GM23248 (cell line): ENCODE results near the gene ACTR3C. TPM values are rescaled to one million over a fixed set of nuclear protein-coding genes. Genes with fewer than 3 reads are reported as not detected.

Experiments used
- DNase-seq: peaks from one replicate; pipeline ENCODE4 v3.0.0-alpha.2; 2015
- H2AFZ ChIP-seq: fragments of 200-600 bp; sonication (generic); 2 replicates; pipeline ENCODE4 v1.6.1; 2016; ENCODE audit warnings: antibody characterized with exemption
- H3F3A ChIP-seq: fragments of 200-600 bp; sonication (generic); 2 replicates; pipeline ENCODE4 v1.6.1; 2016; ENCODE audit warnings: mild to moderate bottlenecking, antibody characterized with exemption, mixed run types; ENCODE audit not compliant: insufficient read depth
- H3K27ac ChIP-seq: fragments of 200-600 bp; sonication (generic); 2 replicates; pipeline ENCODE4 v1.5.1; 2016; ENCODE audit warnings: mild to moderate bottlenecking
- H3K27me3 ChIP-seq: fragments of 200-600 bp; sonication (generic); replicated peaks from 2 replicates; pipeline ENCODE4 v1.6.1; 2016; ENCODE audit warnings: mild to moderate bottlenecking; ENCODE audit not compliant: insufficient read depth
- H3K36me3 ChIP-seq: fragments of 200-600 bp; sonication (generic); 2 replicates; pipeline ENCODE4 v1.6.1; 2016; ENCODE audit warnings: low read depth, mild to moderate bottlenecking
- H3K4me1 ChIP-seq: fragments of 200-600 bp; sonication (generic); 2 replicates; pipeline ENCODE4 v1.6.1; 2016; ENCODE audit warnings: mild to moderate bottlenecking; ENCODE audit not compliant: insufficient read depth
- H3K4me2 ChIP-seq: fragments of 200-600 bp; sonication (generic); one replicate; pipeline ENCODE4 v1.6.1; 2016; ENCODE audit warnings: mild to moderate bottlenecking; ENCODE audit not compliant: unreplicated experiment
- H3K4me3 ChIP-seq: fragments of 200-600 bp; sonication (generic); 2 replicates; pipeline ENCODE4 v1.5.1; 2016; ENCODE audit warnings: mild to moderate bottlenecking
- H3K79me2 ChIP-seq: fragments of 200-600 bp; sonication (generic); 2 replicates; pipeline ENCODE4 v1.6.1; 2016; ENCODE audit warnings: mild to moderate bottlenecking; ENCODE audit not compliant: insufficient read depth
- H3K9ac ChIP-seq: fragments of 200-600 bp; sonication (generic); 2 replicates; pipeline ENCODE4 v1.6.1; 2016; ENCODE audit warnings: mild to moderate bottlenecking
- H3K9me2 ChIP-seq: fragments of 200-600 bp; sonication (generic); 2 replicates; pipeline ENCODE4 v1.6.1; 2016; ENCODE audit warnings: mixed run types, mild to moderate bottlenecking, moderate library complexity; ENCODE audit not compliant: insufficient read depth
- H3K9me3 ChIP-seq: fragments of 200-600 bp; sonication (generic); one replicate; pipeline ENCODE4 v1.6.1; 2017; ENCODE audit warnings: low read depth
- H4K20me1 ChIP-seq: fragments of 200-600 bp; sonication (generic); 2 replicates; pipeline ENCODE4 v1.6.0; 2016; ENCODE audit not compliant: insufficient read depth
- EZH2 ChIP-seq: fragments of 200-600 bp; sonication (generic); IDR thresholded peaks from 2 replicates; pipeline ENCODE4 v1.6.1; 2018; ENCODE audit warnings: antibody characterized with exemption, mild to moderate bottlenecking; ENCODE audit not compliant: insufficient read depth, poor library complexity, severe bottlenecking
- EZH2phosphoT487 ChIP-seq: fragments of 200-600 bp; sonication (generic); IDR thresholded peaks from 2 replicates; pipeline ENCODE4 v1.6.1; 2018; ENCODE audit warnings: antibody characterized with exemption, moderate library complexity, mild to moderate bottlenecking, low read depth; ENCODE audit not compliant: insufficient read depth
- WGBS, 2 experiments: methylation state at CpG; one replicate each; pipeline ENCODE4 v1.1.6; 2015 to 2017; ENCODE audit warnings: low lambda C conversion rate in 2 of 2, low coverage in 1 of 2; ENCODE audit errors: missing lambda C conversion rate in 2 of 2; 5-methylcytosine and 5-hydroxymethylcytosine counted together
- in situ Hi-C: fragments of 300-500 bp; cut with MboI; formaldehyde crosslinking; loops from 2 replicates; pipeline ENCODE4 v1.15.0; 2020
- polyA plus RNA-seq: library from polyadenylated mRNA; unstranded; fragments of >200 nt; fragmentation: Nextera tagmentation; extraction: Ambion mirVana; gene quantifications from 2 replicates; pipeline ENCODE4 v1.2.1, GENCODE V29; 2016
- total RNA-seq: library from RNA; depleted of rRNA; stranded (reverse); fragments of >200 nt; shearing (Covaris generic); gene quantifications from 2 replicates; pipeline ENCODE4 v1.2.3, GENCODE V29; 2014

Gene ACTR3C
- total and polyA plus RNA-seq, 2 experiments from 2014 or later: not detected

GRCh38 chr7:150339409-150339809, 16.1 kb upstream of the ACTR3C start:
- no peaks in the 10 kb centered on the region for H4K20me1 ChIP-seq
- no peak overlapping the region for H2AFZ ChIP-seq
- no peaks in the 10 kb centered on the region for H3K9me3 ChIP-seq
- no peak overlapping the region for H3K9ac ChIP-seq
- no peak for DNase-seq
- no peaks in the 10 kb centered on the region for H3K9me2 ChIP-seq
- H3K36me3 ChIP-seq: no peaks in the 10 kb centered on the region
- TF ChIP-seq EZH2 (no peak), EZH2phosphoT487 (no peak)
- 74 to 75% methylated on average over 9 of the region's 9 CpGs for WGBS, 2 experiments
- in situ Hi-C loops: no loop called here
- no peaks in the 10 kb centered on the region for H3F3A ChIP-seq
- H3K27ac ChIP-seq: no peak overlapping the region
- H3K4me3 ChIP-seq: no peak overlapping the region
- 0 out of 2 replicates have a peak, but pooled peaks cover 4% of the 10 kb centered on the region for H3K4me1 ChIP-seq
- H3K79me2 ChIP-seq: no peaks in the 10 kb centered on the region
- H3K4me2 ChIP-seq: no peak overlapping the region
- peaks cover 26% of the 10 kb centered on the region for H3K27me3 ChIP-seq

- no peak overlapping the region for H3K27ac ChIP-seq
These were observed 15.0 kb upstream of the ACTR3C start for GRCh38 chr7:150338166-150338829.

GRCh38 chr7:150337659-150338081, 14.3 kb upstream of the ACTR3C start:
- in situ Hi-C loops: no loop called here
- H3K4me3 ChIP-seq: no peak overlapping the region

More at GRCh38 chr7:150338166-150338829, 15.0 kb upstream of the ACTR3C start:
- Histone ChIP-seq H2AFZ (no peak overlapping the region), H4K20me1 (no peaks in the 10 kb centered on the region), H3K79me2 (no peaks in the 10 kb centered on the region), H3K9me3 (no peaks in the 10 kb centered on the region), H3K9me2 (no peaks in the 10 kb centered on the region), H3K36me3 (no peaks in the 10 kb centered on the region), H3F3A (no peaks in the 10 kb centered on the region), H3K4me1 (0 out of 2 replicates have a peak, but pooled peaks cover 4% of the 10 kb centered on the region), H3K4me3 (no peak overlapping the region), H3K4me2 (no peak overlapping the region), H3K9ac (no peak overlapping the region), H3K27me3 (peaks cover 22% of the 10 kb centered on the region)
- TF ChIP-seq EZH2 (no peak), EZH2phosphoT487 (no peak)
- DNase-seq: no peak
- 53 to 60% methylated on average over 11 of the region's 11 CpGs for WGBS, 2 experiments
- in situ Hi-C loops: no loop called here

GRCh38 chr7:150337179-150337578, 13.8 kb upstream of the ACTR3C start:
- H3K4me3 ChIP-seq: no peak overlapping the region
- H3F3A ChIP-seq: no peaks in the 10 kb centered on the region
- H4K20me1 ChIP-seq: no peaks in the 10 kb centered on the region
- no peaks in the 10 kb centered on the region for H3K36me3 ChIP-seq
- WGBS, 2 experiments: 90 to 94% methylated on average over 16 to 18 of the region's 18 CpGs
- no peak overlapping the region for H3K9ac ChIP-seq
- no peak overlapping the region for H3K27ac ChIP-seq
- H3K4me2 ChIP-seq: no peak overlapping the region
- no peak overlapping the region for H2AFZ ChIP-seq
- DNase-seq: no peak
- H3K9me3 ChIP-seq: no peaks in the 10 kb centered on the region
- H3K4me1 ChIP-seq: 0 out of 2 replicates have a peak, but pooled peaks cover 4% of the 10 kb centered on the region
- no peaks in the 10 kb centered on the region for H3K9me2 ChIP-seq
- in situ Hi-C loops: no loop called here
- H3K79me2 ChIP-seq: no peaks in the 10 kb centered on the region
- TF ChIP-seq EZH2phosphoT487: no peak
- no peak for TF ChIP-seq EZH2
- H3K27me3 ChIP-seq: peaks cover 11% of the 10 kb centered on the region

More at GRCh38 chr7:150337659-150338081, 14.3 kb upstream of the ACTR3C start:
- H3K27me3 ChIP-seq: peaks cover 16% of the 10 kb centered on the region
- no peaks in the 10 kb centered on the region for H3K9me2 ChIP-seq
- TF ChIP-seq EZH2: no peak
- no peak overlapping the region for H2AFZ ChIP-seq
- no peaks in the 10 kb centered on the region for H3K79me2 ChIP-seq
- no peaks in the 10 kb centered on the region for H4K20me1 ChIP-seq
- WGBS, 2 experiments: 74 to 82% methylated on average over 6 of the region's 6 CpGs
- H3K9me3 ChIP-seq: no peaks in the 10 kb centered on the region
- no peak overlapping the region for H3K27ac ChIP-seq
- no peak overlapping the region for H3K9ac ChIP-seq
- H3K4me1 ChIP-seq: 0 out of 2 replicates have a peak, but pooled peaks cover 4% of the 10 kb centered on the region
- no peaks in the 10 kb centered on the region for H3F3A ChIP-seq
- H3K4me2 ChIP-seq: no peak overlapping the region
- DNase-seq: no peak
- no peaks in the 10 kb centered on the region for H3K36me3 ChIP-seq
